H9 (cell line): ENCODE data around the gene CENPB. TPM values are rescaled to one million over a fixed set of nuclear protein-coding genes. Genes with fewer than 3 reads are reported as not detected.

Experiments
- DNase-seq: peaks from one replicate; pipeline ENCODE4 v3.0.0-alpha.2; 2017
- H2AFZ ChIP-seq: one replicate; pipeline ENCODE4 v1.6.1; 2013; ENCODE audit warnings: mild to moderate bottlenecking, low read length, control low read depth, moderate library complexity
- H2AK5ac ChIP-seq: 2 replicates; pipeline ENCODE4 v1.6.1; 2013; ENCODE audit warnings: low read length, control low read depth, mixed read lengths; ENCODE audit not compliant: insufficient read length
- H2BK120ac ChIP-seq: one replicate; pipeline ENCODE4 v1.6.1; 2013; ENCODE audit warnings: low read depth, mild to moderate bottlenecking, low read length, control low read depth, inconsistent platforms; ENCODE audit not compliant: poor library complexity, severe bottlenecking
- H2BK12ac ChIP-seq: 2 replicates; pipeline ENCODE4 v1.6.1; 2013; ENCODE audit warnings: low read length, control low read depth, mixed read lengths, low read depth; ENCODE audit not compliant: insufficient read length
- H2BK15ac ChIP-seq: 2 replicates; pipeline ENCODE4 v1.6.1; 2013; ENCODE audit warnings: low read depth, low read length, control low read depth
- H2BK20ac ChIP-seq: one replicate; pipeline ENCODE4 v1.6.1; 2013; ENCODE audit warnings: low read depth, mild to moderate bottlenecking, low read length, control low read depth, inconsistent platforms; ENCODE audit not compliant: poor library complexity, severe bottlenecking
- H2BK5ac ChIP-seq: 2 replicates; pipeline ENCODE4 v1.6.1; 2013; ENCODE audit warnings: low read length, control low read depth, mixed read lengths; ENCODE audit not compliant: insufficient read length
- H3K14ac ChIP-seq: 2 replicates; pipeline ENCODE4 v1.6.1; 2013; ENCODE audit warnings: low read length, control low read depth; ENCODE audit not compliant: insufficient read depth
- H3K18ac ChIP-seq: 2 replicates; pipeline ENCODE4 v1.6.1; 2013; ENCODE audit warnings: low read depth, mild to moderate bottlenecking, mixed read lengths, low read length, control low read depth; ENCODE audit not compliant: insufficient read length
- H3K23ac ChIP-seq: 2 replicates; pipeline ENCODE4 v1.6.1; 2013; ENCODE audit warnings: low read length, control low read depth, mixed read lengths, low read depth; ENCODE audit not compliant: insufficient read length
- H3K23me2 ChIP-seq: 2 replicates; pipeline ENCODE4 v1.6.1; 2013; ENCODE audit warnings: low read depth, mild to moderate bottlenecking, mixed read lengths, low read length, control low read depth; ENCODE audit not compliant: insufficient read length, poor library complexity, severe bottlenecking
- H3K27ac ChIP-seq: 2 replicates; pipeline ENCODE4 v1.5.1; 2013; ENCODE audit warnings: low read length, control low read depth, mixed read lengths, low read depth; ENCODE audit not compliant: insufficient read length
- H3K27me3 ChIP-seq: 2 replicates; pipeline ENCODE4 v1.6.1; 2013; ENCODE audit warnings: low read length, control low read depth, inconsistent platforms; ENCODE audit not compliant: insufficient read depth
- H3K4ac ChIP-seq: 2 replicates; pipeline ENCODE4 v1.6.1; 2013; ENCODE audit warnings: low read depth, mild to moderate bottlenecking, control low read depth, inconsistent platforms, low read length, moderate library complexity
- H3K4me1 ChIP-seq: 2 replicates; pipeline ENCODE4 v1.6.1; 2013; ENCODE audit warnings: low read length, control low read depth, inconsistent platforms; ENCODE audit not compliant: insufficient read depth
- H3K4me2 ChIP-seq: 2 replicates; pipeline ENCODE4 v1.6.1; 2013; ENCODE audit warnings: low read length, control low read depth, mixed read lengths; ENCODE audit not compliant: insufficient read length, insufficient read depth
- H3K56ac ChIP-seq: 2 replicates; pipeline ENCODE4 v1.6.1; 2013; ENCODE audit warnings: low read depth, mild to moderate bottlenecking, mixed read lengths, low read length, control low read depth; ENCODE audit not compliant: insufficient read length
- H3K79me1 ChIP-seq: 2 replicates; pipeline ENCODE4 v1.6.1; 2013; ENCODE audit warnings: low read depth, mild to moderate bottlenecking, moderate library complexity, low read length, control low read depth, inconsistent platforms; ENCODE audit not compliant: insufficient read depth, poor library complexity, severe bottlenecking
- H3K79me2 ChIP-seq: 2 replicates; pipeline ENCODE4 v1.6.1; 2013; ENCODE audit warnings: low read length, control low read depth, inconsistent platforms; ENCODE audit not compliant: insufficient read depth
- H3K9ac ChIP-seq: 2 replicates; pipeline ENCODE4 v1.6.1; 2013; ENCODE audit warnings: low read length, control low read depth, mixed read lengths; ENCODE audit not compliant: insufficient read length; ENCODE audit errors: extremely low read depth
- H3K9me3 ChIP-seq: one replicate; pipeline ENCODE4 v1.6.1; 2013; ENCODE audit warnings: low read depth, low read length, inconsistent platforms; ENCODE audit not compliant: control insufficient read depth
- H3T11ph ChIP-seq: one replicate; pipeline ENCODE4 v1.6.1; 2013; ENCODE audit warnings: mild to moderate bottlenecking, low read length, control low read depth, inconsistent platforms
- H4K20me1 ChIP-seq: one replicate; pipeline ENCODE4 v1.6.1; 2013; ENCODE audit not compliant: control insufficient read depth, insufficient read length, insufficient read depth
- H4K5ac ChIP-seq: 2 replicates; pipeline ENCODE4 v1.6.1; 2013; ENCODE audit warnings: low read depth, mild to moderate bottlenecking, mixed read lengths, low read length, control low read depth; ENCODE audit not compliant: insufficient read length
- H4K8ac ChIP-seq: replicated peaks from 2 replicates; pipeline ENCODE4 v1.6.1; 2013; ENCODE audit warnings: low read length, control low read depth, mixed read lengths, low read depth; ENCODE audit not compliant: insufficient read length
- H4K91ac ChIP-seq: 2 replicates; pipeline ENCODE4 v1.6.1; 2013; ENCODE audit warnings: low read depth, mild to moderate bottlenecking, moderate library complexity, mixed read lengths, low read length, control low read depth; ENCODE audit not compliant: insufficient read length
- H3K27ac Mint-ChIP-seq, 3 experiments: 2 replicates in 2 of 3; 3 replicates in 1 of 3; pipeline ENCODE4 v1.8.0; 2020 to 2021; ENCODE audit warnings: mixed read lengths in 3 of 3, mild to moderate bottlenecking in 1 of 3, moderate library complexity in 1 of 3
- H3K27me3 Mint-ChIP-seq: 2 replicates; pipeline ENCODE4 v1.8.0; 2021; ENCODE audit warnings: low read depth, mild to moderate bottlenecking, moderate library complexity, mixed read lengths
- H3K36me3 Mint-ChIP-seq, 3 experiments: 2 replicates in 2 of 3; 3 replicates in 1 of 3; pipeline ENCODE4 v1.8.0; 2020 to 2021; ENCODE audit warnings: low read depth in 3 of 3, mixed read lengths in 3 of 3; ENCODE audit not compliant: insufficient read depth in 1 of 3
- H3K4me1 Mint-ChIP-seq, 2 experiments: 2 replicates each; pipeline ENCODE4 v1.8.0; 2020; ENCODE audit warnings: mixed read lengths in 2 of 2
- H3K4me3 Mint-ChIP-seq, 2 experiments: 2 replicates in 1 of 2; 3 replicates in 1 of 2; pipeline ENCODE4 v1.8.0; 2020 to 2021; ENCODE audit warnings: mild to moderate bottlenecking in 2 of 2, mixed read lengths in 2 of 2, moderate library complexity in 1 of 2
- H3K9me3 Mint-ChIP-seq, 2 experiments: 2 replicates in 1 of 2; 3 replicates in 1 of 2; pipeline ENCODE4 v1.8.0; 2020; ENCODE audit warnings: mild to moderate bottlenecking in 2 of 2, mixed read lengths in 2 of 2, moderate library complexity in 1 of 2
- CTCF ChIP-seq: fragments of 200-600 bp; sonication (generic); conservative IDR thresholded peaks from 3 replicates; pipeline ENCODE4 v1.8.0; 2021; ENCODE audit warnings: antibody characterized with exemption, mild to moderate bottlenecking
- WGBS: extraction: QIAGEN DNeasy Blood & Tissue Kit; methylation state at CpG from one replicate; pipeline ENCODE4 v1.1.7; 2013; ENCODE audit warnings: missing lambda C conversion rate, low lambda C conversion rate, mixed read lengths; ENCODE audit not compliant: insufficient read length; ENCODE audit errors: extremely low coverage; 5-methylcytosine and 5-hydroxymethylcytosine counted together
- total RNA-seq: library from RNA; stranded (reverse); gene quantifications from 2 replicates; pipeline ENCODE4 v1.2.1, GENCODE V29; 2021

The CENPB gene
- total RNA-seq, 1 experiment from 2014 or later, result 63.1 TPM

GRCh38 chr20:3800256-3800877 is 13.8 kb upstream of the CENPB start:
- no peak overlapping the region for H2AK5ac ChIP-seq
- no peak overlapping the region for H2BK5ac ChIP-seq
- Mint-ChIP-seq H3K36me3 (peaks cover 30 to 46% (median 41%) of the 10 kb centered on the region in 3 experiments), H3K27ac (peak overlapping the region; percentile 89 to 98 (median 96)), H3K4me1 (peaks cover 40 to 53% of the 10 kb centered on the region in 2 experiments), H3K27me3 (peaks cover 9% of the 10 kb centered on the region), H3K4me3 (peak overlapping the region; percentile 15 to 66; a peak in 4 of 5 replicates), H3K9me3 (no peaks in the 10 kb centered on the region)
- no peak overlapping the region for H3K56ac ChIP-seq
- H3K9me3 ChIP-seq, result no peaks in the 10 kb centered on the region
- H3K4me2 ChIP-seq, result peak overlapping the region; percentile 7
- no peak overlapping the region for H2BK20ac ChIP-seq
- H3K4ac ChIP-seq, result no peak overlapping the region
- no peaks in the 10 kb centered on the region for H4K20me1 ChIP-seq
- no peak overlapping the region for H4K8ac ChIP-seq
- no peaks in the 10 kb centered on the region; the same call in 1 of the 2 replicates for H3K4me1 ChIP-seq
- no peak overlapping the region; the same call in 1 of the 2 replicates for H3K14ac ChIP-seq
- no peak overlapping the region for H3K9ac ChIP-seq
- no peak overlapping the region for H4K91ac ChIP-seq
- no peak overlapping the region for H2BK15ac ChIP-seq
- TF ChIP-seq CTCF, result no peak
- peaks cover 17% of the 10 kb centered on the region for H3K23me2 ChIP-seq
- no peaks in the 10 kb centered on the region for H3K79me1 ChIP-seq
- no peak overlapping the region for H2BK120ac ChIP-seq
- no peak overlapping the region for H3K23ac ChIP-seq
- H3K18ac ChIP-seq, result peak overlapping the region; percentile 3
- no peak overlapping the region for H2BK12ac ChIP-seq
- H2AFZ ChIP-seq, result no peak overlapping the region
- no peak overlapping the region for H4K5ac ChIP-seq
- H3K79me2 ChIP-seq, result no peaks in the 10 kb centered on the region
- DNase-seq, result peak; percentile 87
- H3K27ac ChIP-seq, result no peak overlapping the region
- WGBS, result no CpG with 5 or more reads among the region's 18 CpGs
- no peak overlapping the region for H3T11ph ChIP-seq
- no peaks in the 10 kb centered on the region for H3K27me3 ChIP-seq
